Activated CD8-positive, alpha-beta T cell treated with anti-CD3 and anti-CD28 coated beads for 36 hours (primary cell): ENCODE measurements around the gene KHDRBS1. TPM values are rescaled to one million over a fixed set of nuclear protein-coding genes. Genes with fewer than 3 reads are reported as not detected.
"Not testable (repeated sequence)": the region's sequence is repeated elsewhere in the genome, so short reads cannot be mapped to it uniquely, and the experiment has no call there.

Experiments
- ATAC-seq: fragments of 200-7000 bp; cut with Tn5 transposase; one replicate; pipeline ENCODE4 v1.10.0; 2021; ENCODE audit warnings: mild to moderate bottlenecking, moderate library complexity
- CTCF ChIA-PET: fragments of 350-600 bp; sonication (Branson Sonifier 250); formaldehyde crosslinking; loops from one replicate; lab custom pipeline; 2021; ENCODE audit warnings: antibody characterized with exemption; lab: Charles Lee
- POLR2A ChIA-PET: fragments of 350-600 bp; sonication (Branson Sonifier 250); formaldehyde crosslinking; loops from one replicate; lab custom pipeline; 2021; ENCODE audit warnings: antibody characterized with exemption; lab: Charles Lee
- DNase-seq: peaks from one replicate; pipeline ENCODE4 v3.0.0-alpha.2; 2020
- H3K27ac Mint-ChIP-seq: one replicate; pipeline ENCODE4 v1.8.0; 2021; ENCODE audit warnings: mild to moderate bottlenecking, mixed read lengths
- H3K27me3 Mint-ChIP-seq: one replicate; pipeline ENCODE4 v1.8.0; 2021; ENCODE audit warnings: mixed read lengths
- H3K36me3 Mint-ChIP-seq: one replicate; pipeline ENCODE4 v1.8.0; 2021; ENCODE audit warnings: low read depth, mixed read lengths
- H3K4me1 Mint-ChIP-seq: one replicate; pipeline ENCODE4 v1.8.0; 2021; ENCODE audit warnings: low read depth, mixed read lengths
- H3K4me3 Mint-ChIP-seq: one replicate; pipeline ENCODE4 v1.8.0; 2021; ENCODE audit warnings: mild to moderate bottlenecking, moderate library complexity, mixed read lengths
- H3K9me3 Mint-ChIP-seq: one replicate; pipeline ENCODE4 v1.8.0; 2021; ENCODE audit warnings: mixed read lengths
- intact Hi-C: fragments of 100-400 bp; cut with micrococcal nuclease; formaldehyde crosslinking; loops from one replicate; pipeline ENCODE4 v1.10.0; 2022
- total RNA-seq, 2 experiments: library from RNA; stranded (reverse); gene quantifications; one replicate each; pipeline ENCODE4 v1.2.3, GENCODE V29; 2021
- TF ChIP-seq, protein P1 (sequence below): fragments of 200-600 bp; IDR thresholded peaks from one replicate; pipeline ENCODE4 v1.8.0; 2022; ENCODE audit warnings: antibody characterized with exemption, mild to moderate bottlenecking

KHDRBS1 gene
- total RNA-seq, 2 experiments from 2014 or later = 201 to 203 TPM

DNA sequence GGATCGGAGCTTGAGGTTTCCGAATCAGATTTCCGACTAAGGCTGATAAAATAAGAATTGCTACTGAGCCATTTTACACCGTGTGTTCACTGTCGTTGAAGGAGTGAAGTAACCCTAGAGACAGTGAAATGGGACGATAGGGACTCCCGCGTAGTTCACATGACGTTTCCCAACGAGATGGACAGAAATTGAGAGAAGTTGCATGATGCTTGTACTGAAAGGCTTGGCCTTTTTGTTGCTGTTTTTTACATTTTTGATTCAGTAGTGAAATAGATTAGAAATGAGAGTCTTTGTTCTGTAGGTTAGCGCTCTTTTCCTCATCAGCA lies 1.2 kb downstream of the KHDRBS1 start:
- DNase-seq (peak; percentile 16), ATAC-seq (no peak)
- POLR2A ChIA-PET = interaction anchor here (0.7 to 4.0 kb wide), 7 partner anchors 9 to 142 kb away, joined by 3 to 17 read pairs (median 4); partner anchors contain the start of gene TMEM39B
- no peaks in the 10 kb centered on the region for H3K9me3 Mint-ChIP-seq
- peaks cover 32% of the 10 kb centered on the region for H3K36me3 Mint-ChIP-seq
- TF ChIP-seq, protein P1, sequence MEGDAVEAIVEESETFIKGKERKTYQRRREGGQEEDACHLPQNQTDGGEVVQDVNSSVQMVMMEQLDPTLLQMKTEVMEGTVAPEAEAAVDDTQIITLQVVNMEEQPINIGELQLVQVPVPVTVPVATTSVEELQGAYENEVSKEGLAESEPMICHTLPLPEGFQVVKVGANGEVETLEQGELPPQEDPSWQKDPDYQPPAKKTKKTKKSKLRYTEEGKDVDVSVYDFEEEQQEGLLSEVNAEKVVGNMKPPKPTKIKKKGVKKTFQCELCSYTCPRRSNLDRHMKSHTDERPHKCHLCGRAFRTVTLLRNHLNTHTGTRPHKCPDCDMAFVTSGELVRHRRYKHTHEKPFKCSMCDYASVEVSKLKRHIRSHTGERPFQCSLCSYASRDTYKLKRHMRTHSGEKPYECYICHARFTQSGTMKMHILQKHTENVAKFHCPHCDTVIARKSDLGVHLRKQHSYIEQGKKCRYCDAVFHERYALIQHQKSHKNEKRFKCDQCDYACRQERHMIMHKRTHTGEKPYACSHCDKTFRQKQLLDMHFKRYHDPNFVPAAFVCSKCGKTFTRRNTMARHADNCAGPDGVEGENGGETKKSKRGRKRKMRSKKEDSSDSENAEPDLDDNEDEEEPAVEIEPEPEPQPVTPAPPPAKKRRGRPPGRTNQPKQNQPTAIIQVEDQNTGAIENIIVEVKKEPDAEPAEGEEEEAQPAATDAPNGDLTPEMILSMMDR = no peak
- peaks cover 27% of the 10 kb centered on the region for H3K4me1 Mint-ChIP-seq
- peak overlapping the region; percentile 82 for H3K4me3 Mint-ChIP-seq
- CTCF ChIA-PET = interaction anchor here (1.5 to 1.7 kb wide), 2 partner anchors 9 to 77 kb away, joined by 4 read pairs; partner anchors contain the start of gene PTP4A2
- peak overlapping the region; percentile 79 for H3K27ac Mint-ChIP-seq
- intact Hi-C loops = no loop called here
- H3K27me3 Mint-ChIP-seq = no peaks in the 10 kb centered on the region

DNA sequence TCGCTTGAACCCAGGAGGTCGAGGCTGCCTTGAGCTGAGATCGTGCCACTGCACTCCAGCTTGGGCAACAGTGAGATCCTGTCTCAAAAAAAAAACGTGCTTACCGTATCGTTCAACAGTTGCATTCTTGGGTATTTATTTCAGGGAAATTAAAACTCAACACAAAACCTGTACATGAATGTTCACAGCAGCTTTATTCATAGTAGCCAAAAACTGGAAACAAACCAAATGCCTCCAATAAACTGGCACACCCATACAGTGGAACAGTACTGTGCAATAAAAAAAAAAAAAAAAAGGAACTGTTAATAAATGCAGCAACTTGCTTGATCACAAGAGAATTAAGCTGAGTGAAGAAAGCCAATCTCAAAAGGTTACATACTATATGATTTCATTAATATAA lies 6.7 kb downstream of the KHDRBS1 start:
- no peak overlapping the region for H3K4me3 Mint-ChIP-seq
- ATAC-seq (no peak), DNase-seq (no peak)
- peaks cover 47% of the 10 kb centered on the region for H3K36me3 Mint-ChIP-seq
- H3K27me3 Mint-ChIP-seq = no peaks in the 10 kb centered on the region
- TF ChIP-seq, protein P1 = no peak
- intact Hi-C loops = no loop called here
- no peaks in the 10 kb centered on the region for H3K9me3 Mint-ChIP-seq
- ChIA-PET POLR2A (interaction anchor here (1.2 kb wide), 1 partner anchor 160 kb away, joined by 5 read pairs; no protein-coding TSS in a partner anchor), CTCF (no interaction called here)
- H3K4me1 Mint-ChIP-seq = peaks cover 45% of the 10 kb centered on the region
- H3K27ac Mint-ChIP-seq = peak overlapping the region; percentile 67

- H3K4me3 Mint-ChIP-seq, intact Hi-C loops, POLR2A ChIA-PET, DNase-seq, H3K9me3 Mint-ChIP-seq, H3K27ac Mint-ChIP-seq, ATAC-seq, H3K27me3 Mint-ChIP-seq: not testable (repeated sequence)
- Mint-ChIP-seq H3K36me3 (peaks cover 40% of the 10 kb centered on the region), H3K4me1 (peaks cover 45% of the 10 kb centered on the region)
- CTCF ChIA-PET = interaction anchor here (0.7 kb wide), 1 partner anchor 19 kb away, joined by 4 read pairs; no protein-coding TSS in a partner anchor
These were observed 7.9 kb downstream of the KHDRBS1 start for GRCh38 chr1:32021574-32022018.

DNA sequence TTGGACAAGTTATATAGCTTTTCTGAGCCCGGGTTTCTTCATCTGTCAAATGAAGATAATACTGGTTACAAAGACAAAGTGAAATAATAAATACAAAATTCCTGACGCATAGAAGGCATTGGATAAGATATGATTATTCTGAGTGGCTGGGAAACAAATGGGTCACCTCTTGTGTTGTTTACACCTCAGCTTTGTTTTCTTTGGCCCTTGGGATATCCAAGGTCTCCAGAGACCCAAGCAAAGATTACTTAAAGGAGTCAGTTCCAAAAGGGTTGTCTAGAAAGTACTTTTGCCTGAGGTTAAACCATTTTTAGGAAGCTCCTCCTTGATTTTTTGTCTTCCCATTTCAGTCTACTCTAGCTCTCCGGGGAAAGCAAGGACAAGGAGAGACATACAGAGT lies 9.7 kb downstream of the KHDRBS1 start:
- no peak overlapping the region for H3K4me3 Mint-ChIP-seq
- ATAC-seq (no peak), DNase-seq (no peak)
- no peak overlapping the region for H3K27ac Mint-ChIP-seq
- CTCF ChIA-PET = interaction anchor here (0.9 to 1.5 kb wide), 3 partner anchors 15 to 85 kb away, joined by 3 to 5 read pairs (median 3); partner anchors contain the start of gene KPNA6
- intact Hi-C loops = no loop called here
- peaks cover 33% of the 10 kb centered on the region for H3K36me3 Mint-ChIP-seq
- H3K27me3 Mint-ChIP-seq = no peaks in the 10 kb centered on the region
- POLR2A ChIA-PET = interaction anchor here (0.6 to 1.7 kb wide), 5 partner anchors 9 to 85 kb away, joined by 3 to 7 read pairs (median 3); no protein-coding TSS in a partner anchor
- no peaks in the 10 kb centered on the region for H3K9me3 Mint-ChIP-seq
- H3K4me1 Mint-ChIP-seq = peaks cover 47% of the 10 kb centered on the region
- TF ChIP-seq, protein P1 = no peak

GRCh38 chr1:32025515-32025914 lies 11.8 kb downstream of the KHDRBS1 start:
- DNase-seq = no peak
- TF ChIP-seq, protein P1 = no peak
- H3K4me3 Mint-ChIP-seq = no peak overlapping the region
- H3K27ac Mint-ChIP-seq = no peak overlapping the region
- intact Hi-C loops = no loop called here
- ChIA-PET CTCF (interaction anchor here (0.8 to 1.1 kb wide), 2 partner anchors 48 to 236 kb away, joined by 3 to 4 read pairs; partner anchors contain the start of gene TMEM39B), POLR2A (interaction anchor here (1.0 to 2.7 kb wide), 4 partner anchors 12 to 30 kb away, joined by 3 to 9 read pairs (median 4); no protein-coding TSS in a partner anchor)
- no peak for ATAC-seq
- peaks cover 36% of the 10 kb centered on the region for H3K36me3 Mint-ChIP-seq
- no peaks in the 10 kb centered on the region for H3K27me3 Mint-ChIP-seq
- H3K4me1 Mint-ChIP-seq = peaks cover 52% of the 10 kb centered on the region
- no peaks in the 10 kb centered on the region for H3K9me3 Mint-ChIP-seq
